Tibial nerve (tissue), 4 donors: ENCODE data around the gene WIZ.

ENCODE experiments used
- EP300 ChIP-seq, 2 donors: sonication (generic); formaldehyde crosslinking; IDR thresholded peaks; one replicate each; pipeline ENCODE4 v1.6.1; 2017; ENCODE audit warnings: antibody characterized with exemption in 2 of 2, mild to moderate bottlenecking in 1 of 2
- TF ChIP-seq, protein P1 (sequence below), 5 experiments: fragments of 200-600 bp in 3 of 5; fragments of 450-650 bp in 2 of 5; sonication (generic) in 3 of 5; IDR thresholded peaks; one replicate each; pipeline ENCODE4 v1.5.1; 2016 to 2019; ENCODE audit warnings: antibody characterized with exemption in 5 of 5, mild to moderate bottlenecking in 3 of 5, moderate library complexity in 2 of 5

DNA sequence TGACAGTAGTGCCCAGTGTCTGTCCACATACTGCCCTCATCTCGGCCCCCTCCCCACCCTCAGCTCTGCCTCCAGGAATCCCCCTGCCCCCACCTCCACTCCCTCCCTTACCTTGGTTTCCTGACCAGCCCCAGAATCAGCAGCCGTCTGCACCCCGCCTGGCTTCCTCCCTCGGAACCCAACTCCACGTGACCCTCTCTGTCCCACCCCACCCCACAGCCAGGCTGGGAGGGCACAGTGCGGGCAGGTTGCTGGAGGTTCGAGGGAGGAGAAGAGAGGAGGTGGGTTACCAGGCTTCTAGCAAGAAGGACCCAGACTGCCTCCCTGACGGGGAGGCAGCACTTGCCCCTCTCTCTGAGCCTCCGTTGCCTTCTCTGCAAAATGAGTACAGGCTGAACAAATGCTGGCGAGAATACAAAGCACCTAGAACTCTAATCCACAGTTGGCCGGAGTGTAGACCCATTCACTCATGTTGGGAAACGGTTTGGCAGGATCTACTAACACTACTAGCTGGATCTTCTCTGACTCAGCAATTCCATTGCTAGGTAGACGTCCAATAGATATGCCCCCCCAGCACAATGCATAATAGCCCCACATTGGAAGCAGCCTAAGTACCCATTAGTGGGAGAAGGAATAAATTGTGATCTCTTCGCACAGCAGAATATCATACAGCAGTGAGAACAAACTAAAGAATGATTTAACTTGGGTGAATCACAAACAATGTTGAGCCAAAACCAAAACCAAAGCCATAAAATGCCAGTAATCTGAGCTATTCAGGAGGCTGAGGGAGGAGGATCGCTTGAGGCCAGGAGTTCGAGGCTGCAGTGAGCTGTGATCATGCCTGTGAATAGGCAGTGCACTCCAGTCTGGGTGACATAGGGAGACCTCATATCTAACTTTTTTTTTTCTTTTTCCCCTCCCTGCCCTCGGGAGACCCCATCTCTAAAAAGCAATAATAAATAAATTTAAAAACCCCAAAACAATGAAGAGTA is 14.9 kb upstream of the WIZ start, which contains the start of gene RASAL3:
- TF ChIP-seq, protein P1, sequence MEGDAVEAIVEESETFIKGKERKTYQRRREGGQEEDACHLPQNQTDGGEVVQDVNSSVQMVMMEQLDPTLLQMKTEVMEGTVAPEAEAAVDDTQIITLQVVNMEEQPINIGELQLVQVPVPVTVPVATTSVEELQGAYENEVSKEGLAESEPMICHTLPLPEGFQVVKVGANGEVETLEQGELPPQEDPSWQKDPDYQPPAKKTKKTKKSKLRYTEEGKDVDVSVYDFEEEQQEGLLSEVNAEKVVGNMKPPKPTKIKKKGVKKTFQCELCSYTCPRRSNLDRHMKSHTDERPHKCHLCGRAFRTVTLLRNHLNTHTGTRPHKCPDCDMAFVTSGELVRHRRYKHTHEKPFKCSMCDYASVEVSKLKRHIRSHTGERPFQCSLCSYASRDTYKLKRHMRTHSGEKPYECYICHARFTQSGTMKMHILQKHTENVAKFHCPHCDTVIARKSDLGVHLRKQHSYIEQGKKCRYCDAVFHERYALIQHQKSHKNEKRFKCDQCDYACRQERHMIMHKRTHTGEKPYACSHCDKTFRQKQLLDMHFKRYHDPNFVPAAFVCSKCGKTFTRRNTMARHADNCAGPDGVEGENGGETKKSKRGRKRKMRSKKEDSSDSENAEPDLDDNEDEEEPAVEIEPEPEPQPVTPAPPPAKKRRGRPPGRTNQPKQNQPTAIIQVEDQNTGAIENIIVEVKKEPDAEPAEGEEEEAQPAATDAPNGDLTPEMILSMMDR (IDR thresholded peaks at IDR 0.05): no peak
- TF ChIP-seq EP300 (IDR thresholded peaks at IDR 0.05): no peak
